ENCODE results near the gene CST8.
A peak's percentile ranks its signal among the peaks of the same experiment; 100 is the strongest.
"Not testable (repeated sequence)": the region's sequence is repeated elsewhere in the genome, so short reads cannot be mapped to it uniquely, and the experiment has no call there.

CST8 gene

GRCh38 chr20:23490817-23491216, at the start of gene CST8:
TSS of gene CST8 (plus strand) at chr20:23491117. CDS start at chr20:23491668, 551 bp downstream.
- DNase-seq, result no peak

- DNase-seq, result peak; percentile 54 to 56
Observed at GRCh38 chr20:23441850-23442313, 49.0 kb upstream of the CST8 start.

- DNase-seq, result no peak
Observed at GRCh38 chr20:23442436-23442835, 48.5 kb upstream of the CST8 start.

DNA sequence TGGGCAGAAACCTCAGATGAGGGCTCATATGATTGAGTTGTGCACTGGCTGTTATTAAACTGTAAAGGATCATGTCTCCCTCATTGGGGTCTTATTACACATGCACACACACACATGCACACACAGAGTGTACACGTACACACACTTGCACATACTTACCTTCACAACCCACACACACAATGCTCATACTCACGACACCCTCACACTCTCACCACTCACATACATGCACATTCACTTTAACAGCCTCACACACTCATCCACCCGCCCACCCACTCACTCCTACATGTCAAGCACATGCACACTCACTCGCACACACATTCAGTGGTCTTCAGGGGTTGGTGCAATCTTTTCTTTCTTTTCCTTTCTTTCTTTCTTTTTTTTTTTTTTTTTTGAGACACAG, 46.1 kb upstream of the CST8 start:
- DNase-seq, result no peak

DNA sequence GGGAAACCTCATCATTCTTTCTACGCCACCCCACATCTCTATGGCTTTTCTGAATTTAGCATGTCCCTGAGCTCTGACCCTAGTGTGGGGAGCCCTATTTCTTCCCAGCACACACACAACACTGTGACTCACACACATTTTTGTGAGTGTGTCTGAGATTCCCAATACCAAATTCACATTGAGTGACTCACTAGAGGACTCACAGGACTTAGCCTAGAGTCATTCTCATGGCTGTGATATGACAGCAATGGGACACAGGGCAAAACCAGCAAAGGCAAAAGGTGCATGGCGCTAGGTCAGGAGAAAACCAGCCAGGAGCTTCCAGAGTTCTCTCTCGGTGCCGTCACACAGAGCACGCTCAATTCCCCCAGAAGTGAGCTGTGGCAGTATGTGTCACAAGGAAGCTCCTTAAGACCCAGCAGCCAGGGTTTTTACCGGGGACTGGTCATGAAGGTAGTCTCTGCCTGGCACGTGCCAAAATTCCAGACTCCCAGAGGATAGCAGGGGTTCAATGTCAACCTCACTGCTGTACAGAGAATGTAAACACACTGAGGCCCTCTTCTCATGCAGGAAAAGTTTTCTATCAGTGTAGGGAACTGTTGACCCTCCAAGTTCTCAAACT, 45.2 kb upstream of the CST8 start:
- no peak for DNase-seq

GRCh38 chr20:23446505-23446904, 44.4 kb upstream of the CST8 start:
- DNase-seq, result peak; percentile 64 to 67

DNA sequence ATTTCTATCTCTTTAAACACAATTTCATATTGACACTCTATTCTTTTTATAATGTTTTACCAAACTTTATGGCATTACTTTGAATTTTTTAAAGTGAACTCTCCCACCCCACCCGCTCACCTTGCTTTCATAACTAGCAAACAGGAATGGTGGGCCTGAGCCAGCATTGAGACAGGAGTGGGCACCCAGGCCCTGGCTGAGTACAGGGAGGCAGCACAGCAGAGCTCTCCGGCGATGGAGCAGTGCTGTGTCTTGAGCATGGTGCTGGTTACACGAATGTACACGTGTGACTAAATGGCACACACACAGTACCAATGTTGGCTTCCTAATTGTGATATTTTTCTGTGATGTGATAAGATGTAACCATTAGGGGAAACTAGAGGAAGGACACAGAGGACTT, 42.8 kb upstream of the CST8 start:
- DNase-seq, result no peak

GRCh38 chr20:23449421-23449820, 41.5 kb upstream of the CST8 start:
- no peak for DNase-seq

DNA sequence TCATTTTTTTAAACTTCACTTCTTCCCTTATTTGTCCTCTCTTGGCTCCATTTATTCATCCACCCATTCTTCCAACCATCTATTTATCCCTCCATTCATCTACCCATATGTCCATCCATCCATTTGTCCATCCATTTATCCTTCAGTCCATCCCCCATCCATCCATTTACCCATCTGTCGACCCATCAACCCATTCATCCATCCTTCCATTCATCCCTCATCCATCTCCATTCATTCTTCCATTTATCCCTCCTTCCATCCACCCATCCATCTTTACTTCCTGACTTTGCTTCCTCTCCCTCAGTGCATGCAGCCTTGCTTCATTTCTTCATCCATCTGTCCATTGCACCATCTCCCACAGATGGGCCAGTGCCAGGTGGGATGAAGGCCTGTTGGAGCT, 40.0 kb upstream of the CST8 start:
- DNase-seq, result no peak

GRCh38 chr20:23451956-23452487, 38.9 kb upstream of the CST8 start:
- no peak for DNase-seq

DNA sequence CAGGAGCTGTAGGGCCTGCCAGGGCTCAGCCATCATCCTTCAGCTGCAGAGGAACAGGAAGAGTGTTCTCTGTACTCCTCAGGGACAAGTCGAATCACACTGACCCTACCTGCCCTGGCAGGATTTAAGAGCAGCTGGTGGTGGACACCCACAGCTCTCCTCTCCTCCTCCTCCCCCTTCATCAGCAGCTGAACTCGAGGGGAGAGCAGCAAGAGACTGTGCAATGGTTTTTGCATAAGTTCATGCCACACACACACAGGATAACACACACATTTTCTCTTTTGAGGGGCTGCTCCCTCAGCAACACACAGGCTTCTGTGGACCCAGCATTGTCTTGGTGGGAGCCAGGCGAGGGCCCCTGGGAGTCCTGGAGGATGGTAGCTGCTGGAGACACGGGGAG, 38.1 kb upstream of the CST8 start, which contains the start of gene CST11:
Gene CST11 (minus strand): TSS at position 101 of the 400 bp plus-strand sequence. CDS start 65 bp downstream, at position 36.
- no peak for DNase-seq

- no peak for DNase-seq
Observed at GRCh38 chr20:23453549-23454543, 37.1 kb upstream of the CST8 start.

GRCh38 chr20:23454816-23455215, 36.1 kb upstream of the CST8 start:
- no peak for DNase-seq

DNA sequence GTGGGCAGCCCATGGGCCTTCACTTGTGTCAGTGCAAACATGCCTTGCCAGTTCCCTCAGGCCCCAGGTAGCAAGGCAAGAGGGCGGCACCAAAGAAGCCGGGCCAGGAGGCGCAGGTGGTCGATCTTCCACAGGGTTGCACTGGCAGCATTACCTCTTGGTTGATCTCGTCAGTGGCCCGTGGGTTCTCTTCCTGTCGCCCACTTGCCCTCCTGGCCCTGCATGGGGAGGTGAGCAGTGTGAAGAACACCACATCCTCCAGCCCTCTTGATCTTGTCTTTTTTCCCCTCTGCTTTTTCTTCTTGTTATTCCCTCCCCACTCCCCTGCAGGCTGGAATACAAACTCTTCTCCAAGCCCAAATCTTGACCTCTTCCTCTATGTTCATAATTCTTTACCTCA, 35.3 kb upstream of the CST8 start:
- DNase-seq, result no peak

GRCh38 chr20:23456409-23456808, 34.5 kb upstream of the CST8 start:
- DNase-seq, result no peak

- DNase-seq, result no peak
Observed at GRCh38 chr20:23456873-23457272, 34.0 kb upstream of the CST8 start.

DNA sequence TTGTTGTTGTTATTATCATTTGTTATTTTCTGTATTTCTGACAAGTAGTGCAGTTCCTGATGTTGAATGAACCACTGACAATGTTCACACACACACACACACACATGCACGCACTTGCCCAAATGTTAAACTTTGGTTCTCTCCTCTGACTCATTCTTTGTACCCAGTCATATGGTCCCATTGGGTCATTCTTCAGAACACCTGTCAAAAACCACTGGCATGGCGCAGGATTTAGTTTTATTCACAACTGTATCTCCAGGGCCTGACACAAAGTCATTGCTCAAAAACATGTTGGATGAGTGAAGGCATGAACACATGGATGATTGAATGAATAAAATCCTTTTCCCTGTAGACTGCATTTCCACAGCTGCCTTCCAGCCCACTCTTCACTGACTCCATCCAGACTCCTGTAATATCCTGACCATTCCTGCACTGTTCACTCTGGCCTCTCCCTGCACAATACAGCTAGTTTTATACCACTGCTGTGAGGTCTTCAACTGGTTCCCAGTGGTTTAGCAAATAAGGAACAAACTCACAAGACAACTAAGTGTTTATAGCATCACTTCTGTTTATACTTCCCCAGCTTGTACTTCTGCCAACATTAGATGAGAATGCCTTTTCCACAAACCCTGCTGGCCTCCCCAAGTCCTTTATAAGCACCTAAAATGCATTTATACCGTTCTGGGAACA, 31.3 kb upstream of the CST8 start:
- no peak for DNase-seq

DNA sequence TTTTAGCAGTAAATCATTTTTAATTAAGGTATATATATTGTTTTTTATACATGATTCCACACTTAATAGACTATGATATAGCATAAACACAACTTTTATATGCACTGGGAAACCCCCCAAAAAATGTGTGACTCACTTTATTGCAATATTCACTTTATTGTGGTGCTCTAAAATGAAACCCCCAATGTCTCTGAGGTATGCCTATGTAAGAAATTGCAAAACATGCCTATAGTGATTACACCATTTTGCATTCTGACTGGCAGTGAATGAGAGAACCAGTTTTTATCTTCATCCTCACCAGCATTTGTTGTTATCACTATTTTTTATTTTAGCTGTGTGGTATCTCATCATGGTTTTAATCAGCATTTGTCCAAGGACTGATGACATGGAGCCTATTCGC, 29.7 kb upstream of the CST8 start:
- DNase-seq, result no peak

DNA sequence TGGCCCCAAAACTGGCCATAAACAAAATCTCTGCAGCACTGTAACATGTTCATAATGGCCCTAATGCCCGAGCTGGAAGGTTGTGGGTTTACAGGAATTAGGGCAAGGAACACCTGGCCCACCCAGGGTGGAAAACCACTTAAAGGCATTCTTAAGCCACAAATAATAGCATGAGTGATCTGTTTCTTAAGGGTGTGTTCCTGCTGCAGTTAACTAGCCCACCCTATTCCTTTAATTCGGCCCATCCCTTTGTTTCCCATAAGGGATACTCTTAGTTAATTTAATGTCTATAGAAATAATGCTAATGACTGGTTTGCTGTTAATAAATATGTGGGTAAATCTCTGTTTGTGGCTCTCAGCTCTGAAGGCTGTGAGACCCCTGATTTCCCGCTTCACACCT, 24.0 kb upstream of the CST8 start:
- not testable (repeated sequence) for DNase-seq

DNA sequence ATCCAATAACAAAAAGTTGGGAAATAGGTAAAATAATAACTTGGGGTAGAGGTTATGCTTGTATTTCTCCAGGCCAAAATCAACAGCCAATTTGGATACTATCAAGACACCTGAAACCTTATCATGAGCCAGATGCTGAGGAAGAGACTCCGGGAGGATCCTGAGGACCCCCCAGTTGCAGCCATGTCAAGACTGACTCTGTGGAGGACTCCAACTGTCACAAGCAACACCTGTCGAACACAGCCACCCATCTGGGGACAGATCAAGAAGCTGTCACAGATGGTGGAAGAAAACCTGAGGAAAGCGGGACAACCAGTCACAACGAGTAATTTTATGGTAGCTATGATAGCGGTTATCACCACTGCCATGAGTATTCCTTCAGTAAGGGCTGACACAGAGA, 18.6 kb upstream of the CST8 start:
- not testable (repeated sequence) for DNase-seq

DNA sequence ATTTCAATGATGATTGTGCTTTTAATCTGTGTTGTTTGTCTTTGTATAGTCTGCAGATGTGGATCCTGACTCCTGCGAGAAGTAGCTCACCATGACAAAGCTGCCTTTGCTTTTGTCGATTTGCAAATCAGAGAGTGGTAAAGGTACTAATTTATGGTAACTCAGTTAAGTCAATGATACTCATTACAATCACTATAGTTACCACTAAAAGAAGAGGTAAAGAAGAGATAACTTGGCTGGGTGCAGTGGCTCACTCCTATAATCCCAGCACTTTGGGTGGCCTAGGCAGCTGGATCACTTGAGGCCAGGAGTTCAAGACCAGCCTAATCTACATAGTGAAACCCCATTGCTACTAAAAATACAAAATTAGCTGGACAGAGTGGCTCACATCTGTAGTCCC, 17.6 kb upstream of the CST8 start:
- DNase-seq, result not testable (repeated sequence)

- no peak for DNase-seq
Observed at GRCh38 chr20:23475395-23475794, 15.5 kb upstream of the CST8 start.
